H1 (cell line): ENCODE data around the gene CCNT2. TPM values are rescaled to one million over a fixed set of nuclear protein-coding genes. Genes with fewer than 3 reads are reported as not detected.

ENCODE experiments used
- CTCF ChIA-PET: fragments of 300-600 bp; sonication (Branson Sonifier 250); formaldehyde crosslinking; loops from one replicate; lab custom pipeline; 2021; ENCODE audit not compliant: partially characterized antibody; lab: Charles Lee
- POLR2A ChIA-PET: fragments of 300-600 bp; sonication (Branson Sonifier 250); formaldehyde crosslinking; loops from one replicate; lab custom pipeline; 2021; ENCODE audit warnings: inconsistent platforms; ENCODE audit not compliant: partially characterized antibody; lab: Charles Lee
- DNase-seq, 2 experiments: peaks; one replicate each; pipeline versions ENCODE4 v3.0.0 to v3.0.0-alpha.2; 2010 to 2022; ENCODE audit warnings: low spot score in 2 of 2, low read depth in 1 of 2, mixed read lengths in 1 of 2
- FAIRE-seq: peaks from 2 replicates; lab custom pipeline; 2011; peaks lifted over from hg19 to GRCh38; lab: Jason Lieb, UNC
- H2AFZ ChIP-seq: 2 replicates; pipeline ENCODE4 v1.8.1; 2012; ENCODE audit warnings: low read length, inconsistent platforms
- H2AK5ac ChIP-seq: 2 replicates; pipeline ENCODE4 v1.6.1; 2013; ENCODE audit warnings: low read depth, low read length
- H2BK120ac ChIP-seq: replicated peaks from 2 replicates; pipeline ENCODE3; 2013; ENCODE audit warnings: low read depth, low read length, inconsistent platforms
- H2BK12ac ChIP-seq: 2 replicates; pipeline ENCODE4 v1.6.1; 2013; ENCODE audit warnings: low read depth, low read length
- H2BK15ac ChIP-seq: 2 replicates; pipeline ENCODE4 v1.6.1; 2013; ENCODE audit warnings: low read length
- H2BK20ac ChIP-seq: 2 replicates; pipeline ENCODE4 v1.6.1; 2013; ENCODE audit warnings: low read length
- H2BK5ac ChIP-seq: 2 replicates; pipeline ENCODE4 v1.6.1; 2013; ENCODE audit warnings: low read depth, low read length
- H3K14ac ChIP-seq: 2 replicates; pipeline ENCODE4 v1.6.1; 2013; ENCODE audit warnings: inconsistent platforms; ENCODE audit not compliant: insufficient read length
- H3K18ac ChIP-seq: 2 replicates; pipeline ENCODE4 v1.6.1; 2013; ENCODE audit warnings: low read length; ENCODE audit errors: extremely low read depth
- H3K23ac ChIP-seq: 2 replicates; pipeline ENCODE4 v1.6.1; 2013; ENCODE audit warnings: inconsistent platforms; ENCODE audit not compliant: insufficient read length
- H3K23me2 ChIP-seq: 2 replicates; pipeline ENCODE4 v1.6.1; 2013; ENCODE audit warnings: low read depth, low read length
- H3K27ac ChIP-seq: 2 replicates; pipeline ENCODE4 v1.6.1; 2011; ENCODE audit warnings: low read depth, low read length, inconsistent platforms
- H3K27me3 ChIP-seq, 4 experiments: replicated peaks in 1 of 4; 1 replicate in 1 of 4; 2 replicates in 3 of 4; pipeline versions ENCODE4 v1.6.1 to v1.8.1; 2011 to 2013; ENCODE audit warnings: low read length in 3 of 4, mild to moderate bottlenecking in 3 of 4, inconsistent platforms in 2 of 4, mixed read lengths in 2 of 4, moderate library complexity in 1 of 4; ENCODE audit not compliant: control insufficient read depth in 3 of 4, insufficient read depth in 3 of 4; ENCODE audit errors: extremely low read depth in 1 of 4
- H3K36me3 ChIP-seq, 4 experiments: 2 replicates each; pipeline versions ENCODE4 v1.6.1 to v1.8.1; 2011 to 2013; ENCODE audit warnings: mild to moderate bottlenecking in 4 of 4, low read length in 3 of 4, moderate library complexity in 2 of 4, control low read depth in 1 of 4, inconsistent platforms in 1 of 4; ENCODE audit not compliant: insufficient read depth in 4 of 4, control insufficient read depth in 2 of 4
- H3K4ac ChIP-seq: replicated peaks from 2 replicates; pipeline ENCODE3; 2013; ENCODE audit warnings: low read length, low read depth, mixed read lengths, inconsistent platforms; ENCODE audit not compliant: insufficient read length
- H3K4me1 ChIP-seq, 4 experiments: replicated peaks in 1 of 4; 1 replicate in 1 of 4; 2 replicates in 3 of 4; pipeline versions ENCODE4 v1.6.1 to v1.8.1; 2011 to 2013; ENCODE audit warnings: low read length in 3 of 4, inconsistent platforms in 2 of 4, mixed read lengths in 1 of 4; ENCODE audit not compliant: insufficient read depth in 4 of 4, control insufficient read depth in 3 of 4
- H3K4me2 ChIP-seq, 2 experiments: 2 replicates each; pipeline versions ENCODE4 v1.6.1 to v1.8.1; 2011 to 2013; ENCODE audit warnings: low read depth in 2 of 2, low read length in 2 of 2, control low read depth in 1 of 2, inconsistent platforms in 1 of 2, mild to moderate bottlenecking in 1 of 2; ENCODE audit not compliant: insufficient read depth in 1 of 2
- H3K4me3 ChIP-seq, 4 experiments: fragments of 200-600, 300-600 bp in 1 of 4; sonication (generic), shearing (Covaris generic), sonication (Bioruptor Twin) in 1 of 4; 2 replicates each; pipeline versions ENCODE4 v1.5.1 to v1.8.1; 2011 to 2016; ENCODE audit warnings: low read length in 4 of 4, low read depth in 3 of 4, control low read depth in 2 of 4, inconsistent platforms in 2 of 4, mild to moderate bottlenecking in 2 of 4, mixed read lengths in 1 of 4, moderate library complexity in 1 of 4; ENCODE audit not compliant: insufficient read depth in 2 of 4; ENCODE audit errors: extremely low read depth in 1 of 4
- H3K56ac ChIP-seq: replicated peaks from 2 replicates; pipeline ENCODE3; 2013; ENCODE audit warnings: low read depth, mild to moderate bottlenecking, mixed read lengths, low read length, inconsistent platforms; ENCODE audit not compliant: insufficient read length
- H3K79me1 ChIP-seq: 2 replicates; pipeline ENCODE4 v1.6.1; 2013; ENCODE audit warnings: low read depth, low read length, control low read depth
- H3K79me2 ChIP-seq, 2 experiments: 2 replicates each; pipeline versions ENCODE4 v1.6.1 to v1.8.1; 2012 to 2013; ENCODE audit warnings: low read length in 2 of 2, mild to moderate bottlenecking in 2 of 2, inconsistent platforms in 1 of 2; ENCODE audit not compliant: insufficient read depth in 2 of 2, control insufficient read depth in 1 of 2
- H3K9ac ChIP-seq, 4 experiments: replicated peaks in 1 of 4; 1 replicate in 1 of 4; 2 replicates in 3 of 4; pipeline versions ENCODE4 v1.6.1 to v1.8.1; 2011 to 2013; ENCODE audit warnings: low read depth in 3 of 4, low read length in 3 of 4, control low read depth in 2 of 4, mild to moderate bottlenecking in 2 of 4, moderate library complexity in 2 of 4, inconsistent platforms in 1 of 4; ENCODE audit errors: extremely low read depth in 1 of 4
- H3K9me3 ChIP-seq, 2 experiments: 2 replicates each; pipeline versions ENCODE4 v1.6.1 to v1.8.1; 2012 to 2013; ENCODE audit warnings: mild to moderate bottlenecking in 2 of 2, moderate library complexity in 2 of 2, control low read depth in 1 of 2, inconsistent platforms in 1 of 2, low read depth in 1 of 2, low read length in 1 of 2, mixed read lengths in 1 of 2; ENCODE audit not compliant: insufficient read depth in 2 of 2
- H4K20me1 ChIP-seq, 2 experiments: replicated peaks in 1 of 2; 2 replicates each; pipeline versions ENCODE3 to v1.8.1; 2011 to 2013; ENCODE audit warnings: inconsistent platforms in 2 of 2, low read length in 2 of 2, mild to moderate bottlenecking in 1 of 2; ENCODE audit not compliant: insufficient read depth in 2 of 2, control insufficient read depth in 1 of 2
- H4K5ac ChIP-seq: 2 replicates; pipeline ENCODE4 v1.6.1; 2013; ENCODE audit warnings: low read length, low read depth, mixed read lengths, inconsistent platforms; ENCODE audit not compliant: insufficient read length
- H4K8ac ChIP-seq: 2 replicates; pipeline ENCODE4 v1.8.0; 2013; ENCODE audit warnings: mild to moderate bottlenecking, moderate library complexity, low read length, inconsistent platforms; ENCODE audit not compliant: insufficient read depth; ENCODE audit errors: extremely low read depth
- H4K91ac ChIP-seq: replicated peaks from 2 replicates; pipeline ENCODE3; 2013; ENCODE audit warnings: low read length, mixed read lengths, inconsistent platforms; ENCODE audit not compliant: insufficient read length
- BCL11A ChIP-seq, 2 experiments: IDR thresholded peaks; one replicate each; pipeline ENCODE4 v1.6.1; 2011; ENCODE audit warnings: low read depth in 2 of 2, low read length in 2 of 2, mild to moderate bottlenecking in 2 of 2
- CBX5 ChIP-seq: fragments of 300-800, 300-1000 bp; sonication (generic); IDR thresholded peaks from 2 replicates; pipeline ENCODE4 v1.7.1; 2016; ENCODE audit warnings: antibody characterized with exemption, low read length, low read depth
- CHD2 ChIP-seq: IDR thresholded peaks from 2 replicates; pipeline ENCODE4 v1.6.1; 2012; ENCODE audit warnings: low read length, improper control_type of control experiment
- JUND ChIP-seq: IDR thresholded peaks from 2 replicates; pipeline ENCODE4 v1.6.1; 2011; ENCODE audit warnings: mild to moderate bottlenecking, improper control_type of control experiment, low read length
- KDM1A ChIP-seq: fragments of 200-600, 300-600 bp; sonication (generic); IDR thresholded peaks from 2 replicates; pipeline ENCODE4 v1.7.1; 2016; ENCODE audit warnings: mild to moderate bottlenecking, low read length, borderline replicate concordance
- NANOG ChIP-seq: IDR thresholded peaks from 2 replicates; pipeline ENCODE4 v1.6.1; 2011; ENCODE audit warnings: low read length, low read depth, mild to moderate bottlenecking, inconsistent platforms; ENCODE audit not compliant: insufficient read depth, poor library complexity, severe bottlenecking
- RAD21 ChIP-seq, 2 experiments: IDR thresholded peaks in 1 of 2; conservative IDR thresholded peaks in 1 of 2; 2 replicates each; pipeline ENCODE4 v1.6.1; 2011; ENCODE audit warnings: low read depth in 2 of 2, low read length in 2 of 2, improper control_type of control experiment in 1 of 2, inconsistent platforms in 1 of 2, mild to moderate bottlenecking in 1 of 2, moderate library complexity in 1 of 2
- SAP30 ChIP-seq: fragments of 300-600 bp; sonication (generic); IDR thresholded peaks from 2 replicates; pipeline ENCODE4 v1.7.1; 2012; ENCODE audit warnings: low read length, moderate library complexity, mild to moderate bottlenecking, inconsistent platforms; ENCODE audit not compliant: insufficient read depth, insufficient replicate concordance
- SIRT6 ChIP-seq: IDR thresholded peaks from one replicate; pipeline ENCODE4 v1.7.1; 2012; ENCODE audit warnings: low read length, inconsistent platforms
- TAF7 ChIP-seq: optimal IDR thresholded peaks from 2 replicates; pipeline ENCODE3; 2011; ENCODE audit warnings: low read depth, mild to moderate bottlenecking, inconsistent platforms, low read length, moderate library complexity, borderline replicate concordance
- TBP ChIP-seq: IDR thresholded peaks from 2 replicates; pipeline ENCODE4 v1.6.1; 2011; ENCODE audit warnings: low read depth, low read length, improper control_type of control experiment
- USF2 ChIP-seq: IDR thresholded peaks from 2 replicates; pipeline ENCODE4 v1.6.1; 2011; ENCODE audit warnings: low read length, improper control_type of control experiment
- WGBS, 2 experiments: shearing (Covaris generic) in 1 of 2; methylation state at CpG; one replicate each; pipeline versions ENCODE4 v1.1.6 to v1.1.7; 2013 to 2015; ENCODE audit warnings: low lambda C conversion rate in 2 of 2, mixed read lengths in 2 of 2, inconsistent platforms in 1 of 2, low coverage in 1 of 2, missing lambda C conversion rate in 1 of 2; ENCODE audit not compliant: insufficient replicate concordance in 2 of 2, insufficient coverage in 1 of 2, insufficient read length in 1 of 2; ENCODE audit errors: extremely low coverage in 1 of 2, missing lambda C conversion rate in 1 of 2; 5-methylcytosine and 5-hydroxymethylcytosine counted together
- polyA plus RNA-seq, 7 experiments: library from polyadenylated mRNA; depleted of rRNA in 3 of 7; stranded (reverse) in 5 of 7; unstranded in 2 of 7; fragments of >200 nt in 5 of 7; fragments of 200-250 nt in 2 of 7; gene quantifications; 1 replicate in 5 of 7; 2 replicates in 1 of 7; 4 replicates in 1 of 7; pipeline versions ENCODE4 v1.2.1 to v1.2.3, GENCODE V29; 2011 to 2013; ENCODE audit warnings: missing spikeins in 2 of 7, mixed read lengths in 2 of 7
- total RNA-seq: library from RNA; stranded (reverse); fragmentation: NEBNext Ultra II Directional; extraction: Animal tissue kit (Norgen Biotek cat#: 25700); gene quantifications from 2 replicates; pipeline ENCODE4 v1.2.1, GENCODE V29; 2021

The CCNT2 gene
- total and polyA plus RNA-seq, 2 of the 8 experiments (the other 6 are each of a cell fraction or from before 2014, with no cell fraction given) = 13.0 to 39.7 TPM

- H2AFZ ChIP-seq = no peak overlapping the region
- no peak overlapping the region for H2AK5ac ChIP-seq
- H2BK15ac ChIP-seq = no peak overlapping the region
- DNase-seq (no peak), FAIRE-seq (no peak)
- CTCF ChIA-PET = no interaction called here
- no peak overlapping the region for H3K27ac ChIP-seq
- H3K9ac ChIP-seq = no peak overlapping the region
- H4K91ac ChIP-seq = no peak overlapping the region
- H4K20me1 ChIP-seq = peaks cover 0 to 2% of the 10 kb centered on the region in 2 experiments
- 87% methylated on average over 3 of the region's 3 CpGs; no CpG with 5 or more reads in 1 of the 2 experiments for WGBS, 2 experiments
- H2BK12ac ChIP-seq = no peak overlapping the region
- H2BK5ac ChIP-seq = no peak overlapping the region
- H3K36me3 ChIP-seq = no peaks in the 10 kb centered on the region
- no peak overlapping the region for H3K23ac ChIP-seq
- POLR2A ChIA-PET = no interaction called here
- no peaks in the 10 kb centered on the region for H3K79me1 ChIP-seq
- no peak overlapping the region for H2BK20ac ChIP-seq
- no peaks in the 10 kb centered on the region for H3K4me1 ChIP-seq
- H2BK120ac ChIP-seq = no peak overlapping the region
- H3K9me3 ChIP-seq = no peaks in the 10 kb centered on the region
- H3K56ac ChIP-seq = no peak overlapping the region
- no peaks in the 10 kb centered on the region for H3K23me2 ChIP-seq
- H3K14ac ChIP-seq = no peak overlapping the region
- H4K5ac ChIP-seq = no peak overlapping the region
- H4K8ac ChIP-seq = no peak overlapping the region
- H3K4me3 ChIP-seq = no peak overlapping the region
- no peak overlapping the region for H3K18ac ChIP-seq
- H3K27me3 ChIP-seq = no peaks in the 10 kb centered on the region
- no peak overlapping the region for H3K4ac ChIP-seq
- H3K4me2 ChIP-seq = no peak overlapping the region
- H3K79me2 ChIP-seq = no peaks in the 10 kb centered on the region
- TF ChIP-seq TBP (no peak), KDM1A (no peak), RAD21 (IDR thresholded peaks at IDR 0.05 in 1 of 2, conservative IDR thresholded peaks at IDR 0.05 in 1 of 2; ENCODE audit: low read depth in 2 of 2, low read length in 2 of 2) (no peak), SIRT6 (no peak), CBX5 (no peak), USF2 (no peak), NANOG (no peak), SAP30 (no peak), TAF7 (no peak), CHD2 (no peak), JUND (no peak), BCL11A (IDR thresholded peaks at IDR 0.05; ENCODE audit: low read depth in 2 of 2, low read length in 2 of 2) (no peak)
Measured at GRCh38 chr2:134883552-134884293, 34.9 kb upstream of the CCNT2 start.
